GM23248 (cell line): ENCODE data around the gene MACROD2.

Source experiments
- EZH2 ChIP-seq: fragments of 200-600 bp; sonication (generic); IDR thresholded peaks from 2 replicates; pipeline ENCODE4 v1.6.1; 2018; ENCODE audit warnings: antibody characterized with exemption, mild to moderate bottlenecking; ENCODE audit not compliant: insufficient read depth, poor library complexity, severe bottlenecking
- EZH2phosphoT487 ChIP-seq: fragments of 200-600 bp; sonication (generic); IDR thresholded peaks from 2 replicates; pipeline ENCODE4 v1.6.1; 2018; ENCODE audit warnings: antibody characterized with exemption, moderate library complexity, mild to moderate bottlenecking, low read depth; ENCODE audit not compliant: insufficient read depth

DNA sequence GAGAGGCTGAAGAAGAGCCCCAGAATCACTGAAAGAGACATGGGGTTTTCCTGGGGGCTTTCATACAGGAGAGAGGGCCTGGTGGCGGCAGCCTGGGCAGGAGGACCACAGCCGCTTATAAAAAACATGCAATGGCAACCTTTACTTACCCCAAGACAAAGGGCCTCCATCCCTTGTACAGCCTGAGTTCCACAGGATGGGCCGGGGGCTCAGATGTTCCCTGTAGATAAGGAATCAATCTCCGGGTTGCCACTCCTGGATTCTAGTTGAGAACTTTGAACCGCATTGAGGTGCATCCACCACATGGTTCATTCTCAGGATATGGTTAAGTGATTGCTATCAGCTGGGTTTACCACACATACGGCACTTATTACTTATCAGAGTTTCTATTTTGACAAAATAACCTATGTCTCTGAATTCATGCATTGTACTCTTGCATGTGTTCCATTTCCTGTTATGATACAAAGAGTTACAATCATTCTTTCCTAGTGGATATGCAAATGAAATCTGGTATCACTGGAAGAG, 1900.3 kb downstream of the MACROD2 start:
- TF ChIP-seq EZH2, result no peak
- TF ChIP-seq EZH2phosphoT487, result no peak
